ENCODE results near the gene MSH2.

GRCh38 chr2:47402805-47403608 lies at the start of gene MSH2:
- no peak for TF ChIP-seq EZH2 (IDR thresholded peaks at IDR 0.05; ENCODE audit: borderline replicate concordance, low read length)
- TF ChIP-seq CTCF (IDR thresholded peaks at IDR 0.05; ENCODE audit: low read length) = no peak; the same call in 1 of the 2 replicates

All from OCI-LY1 (cell line).